ENCODE data around the gene ATXN3.

DNA sequence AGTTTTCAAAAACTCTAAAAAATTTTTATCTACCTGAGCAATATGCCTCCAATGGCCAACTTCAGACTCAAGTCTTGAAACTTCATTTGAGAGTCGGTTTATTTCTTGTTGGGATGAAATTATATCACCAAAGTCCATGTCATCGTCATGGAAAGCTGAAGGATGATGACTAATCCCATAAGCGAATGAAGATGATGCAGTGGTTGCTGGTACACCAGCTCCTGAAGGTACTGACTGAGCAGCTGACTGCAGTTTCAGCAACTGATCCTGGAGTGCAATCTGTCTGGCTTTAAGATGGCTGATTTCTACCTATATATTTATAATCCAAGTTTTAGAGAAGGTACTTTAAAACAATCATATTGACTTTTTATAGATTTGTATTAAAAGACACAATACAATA is 84.9 kb downstream of the ATXN3 start:
- TF ChIP-seq POLR2AphosphoS5 (IDR thresholded peaks at IDR 0.05; ENCODE audit: low read depth, low read length) (no peak), TAF1 (IDR thresholded peaks at IDR 0.05; ENCODE audit: borderline replicate concordance, insufficient read depth, low read length) (no peak), SIN3A (IDR thresholded peaks at IDR 0.05; ENCODE audit: borderline replicate concordance, insufficient read depth, low read length) (no peak)
- TF ChIP-seq, protein P1, sequence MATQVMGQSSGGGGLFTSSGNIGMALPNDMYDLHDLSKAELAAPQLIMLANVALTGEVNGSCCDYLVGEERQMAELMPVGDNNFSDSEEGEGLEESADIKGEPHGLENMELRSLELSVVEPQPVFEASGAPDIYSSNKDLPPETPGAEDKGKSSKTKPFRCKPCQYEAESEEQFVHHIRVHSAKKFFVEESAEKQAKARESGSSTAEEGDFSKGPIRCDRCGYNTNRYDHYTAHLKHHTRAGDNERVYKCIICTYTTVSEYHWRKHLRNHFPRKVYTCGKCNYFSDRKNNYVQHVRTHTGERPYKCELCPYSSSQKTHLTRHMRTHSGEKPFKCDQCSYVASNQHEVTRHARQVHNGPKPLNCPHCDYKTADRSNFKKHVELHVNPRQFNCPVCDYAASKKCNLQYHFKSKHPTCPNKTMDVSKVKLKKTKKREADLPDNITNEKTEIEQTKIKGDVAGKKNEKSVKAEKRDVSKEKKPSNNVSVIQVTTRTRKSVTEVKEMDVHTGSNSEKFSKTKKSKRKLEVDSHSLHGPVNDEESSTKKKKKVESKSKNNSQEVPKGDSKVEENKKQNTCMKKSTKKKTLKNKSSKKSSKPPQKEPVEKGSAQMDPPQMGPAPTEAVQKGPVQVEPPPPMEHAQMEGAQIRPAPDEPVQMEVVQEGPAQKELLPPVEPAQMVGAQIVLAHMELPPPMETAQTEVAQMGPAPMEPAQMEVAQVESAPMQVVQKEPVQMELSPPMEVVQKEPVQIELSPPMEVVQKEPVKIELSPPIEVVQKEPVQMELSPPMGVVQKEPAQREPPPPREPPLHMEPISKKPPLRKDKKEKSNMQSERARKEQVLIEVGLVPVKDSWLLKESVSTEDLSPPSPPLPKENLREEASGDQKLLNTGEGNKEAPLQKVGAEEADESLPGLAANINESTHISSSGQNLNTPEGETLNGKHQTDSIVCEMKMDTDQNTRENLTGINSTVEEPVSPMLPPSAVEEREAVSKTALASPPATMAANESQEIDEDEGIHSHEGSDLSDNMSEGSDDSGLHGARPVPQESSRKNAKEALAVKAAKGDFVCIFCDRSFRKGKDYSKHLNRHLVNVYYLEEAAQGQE (IDR thresholded peaks at IDR 0.05; ENCODE audit: insufficient read depth in 1 of 2, low read depth in 2 of 2, low read length in 2 of 2): no peak

Measured in PFSK-1 (cell line).